ENCODE results near the gene OSBP2. TPM values are rescaled to one million over a fixed set of nuclear protein-coding genes. Genes with fewer than 3 reads are reported as not detected.

Gene OSBP2
- polyA plus RNA-seq, 1 experiment, result 0.77 TPM

- POLR2A ChIA-PET, result no interaction called here
- no peak overlapping the region for H3K4me3 ChIP-seq (ENCODE audit: low read depth, low read length)
- no peaks in the 10 kb centered on the region for H3K27me3 ChIP-seq (ENCODE audit: control insufficient read depth, insufficient read depth, low read length)
- TF ChIP-seq CTCF (IDR thresholded peaks at IDR 0.05; ENCODE audit: insufficient read depth, low read depth, low read length), result no peak
- DNase-seq (ENCODE audit: low read depth), result no peak
- H3K36me3 ChIP-seq (ENCODE audit: control insufficient read depth, insufficient read depth, low read length), result no peaks in the 10 kb centered on the region
- CTCF ChIA-PET, result interaction anchor here (0.6 to 7.0 kb wide), 5 partner anchors 12 to 479 kb away, joined by 3 to 41 read pairs (median 3); partner anchors contain the start of gene SLC35E4
Observed at GRCh38 chr22:30743257-30744020, 48.8 kb downstream of the OSBP2 start.

GRCh38 chr22:30744224-30744623 is 49.5 kb downstream of the OSBP2 start:
- CTCF ChIA-PET, result interaction anchor here (0.7 to 7.0 kb wide), 3 partner anchors 11 to 147 kb away, joined by 3 to 41 read pairs (median 3); no protein-coding TSS in a partner anchor
- POLR2A ChIA-PET, result no interaction called here
- Histone ChIP-seq H3K4me3 (ENCODE audit: low read depth, low read length) (no peak overlapping the region), H3K36me3 (ENCODE audit: control insufficient read depth, insufficient read depth, low read length) (no peaks in the 10 kb centered on the region), H3K27me3 (ENCODE audit: control insufficient read depth, insufficient read depth, low read length) (no peaks in the 10 kb centered on the region)
- DNase-seq (ENCODE audit: low read depth), result no peak
- no peak for TF ChIP-seq CTCF (IDR thresholded peaks at IDR 0.05; ENCODE audit: insufficient read depth, low read depth, low read length)

GRCh38 chr22:30747493-30747892 is 52.8 kb downstream of the OSBP2 start:
- H3K27me3 ChIP-seq (ENCODE audit: control insufficient read depth, insufficient read depth, low read length), result no peaks in the 10 kb centered on the region
- H3K4me3 ChIP-seq (ENCODE audit: low read depth, low read length), result no peak overlapping the region
- no peak for TF ChIP-seq CTCF (IDR thresholded peaks at IDR 0.05; ENCODE audit: insufficient read depth, low read depth, low read length)
- ChIA-PET POLR2A (no interaction called here), CTCF (interaction anchor here (1.2 to 7.0 kb wide), 3 partner anchors 8 to 113 kb away, joined by 3 to 41 read pairs (median 4); no protein-coding TSS in a partner anchor)
- no peak for DNase-seq (ENCODE audit: low read depth)
- no peaks in the 10 kb centered on the region for H3K36me3 ChIP-seq (ENCODE audit: control insufficient read depth, insufficient read depth, low read length)

- DNase-seq (ENCODE audit: low read depth), result no peak
- ChIA-PET POLR2A (no interaction called here), CTCF (interaction anchor here (11.2 kb wide), 1 partner anchor 114 kb away, joined by 282 read pairs; the partner anchor contains the start of gene SLC35E4)
- no peak for TF ChIP-seq CTCF (IDR thresholded peaks at IDR 0.05; ENCODE audit: insufficient read depth, low read depth, low read length)
- H3K27me3 ChIP-seq (ENCODE audit: control insufficient read depth, insufficient read depth, low read length), result no peaks in the 10 kb centered on the region; the same call in 1 of the 2 replicates
- no peak overlapping the region for H3K4me3 ChIP-seq (ENCODE audit: low read depth, low read length)
- H3K36me3 ChIP-seq (ENCODE audit: control insufficient read depth, insufficient read depth, low read length), result no peaks in the 10 kb centered on the region
Observed at GRCh38 chr22:30749272-30749671, 54.6 kb downstream of the OSBP2 start.

GRCh38 chr22:30749849-30750248 is 55.2 kb downstream of the OSBP2 start:
- TF ChIP-seq CTCF (IDR thresholded peaks at IDR 0.05; ENCODE audit: insufficient read depth, low read depth, low read length), result no peak
- Histone ChIP-seq H3K27me3 (ENCODE audit: control insufficient read depth, insufficient read depth, low read length) (no peaks in the 10 kb centered on the region; the same call in 1 of the 2 replicates), H3K36me3 (ENCODE audit: control insufficient read depth, insufficient read depth, low read length) (no peaks in the 10 kb centered on the region), H3K4me3 (ENCODE audit: low read depth, low read length) (no peak overlapping the region)
- ChIA-PET POLR2A (no interaction called here), CTCF (interaction anchor here (11.2 kb wide), 1 partner anchor 114 kb away, joined by 282 read pairs; the partner anchor contains the start of gene SLC35E4)
- no peak for DNase-seq (ENCODE audit: low read depth)
